Cardiac muscle cell (in vitro differentiated cells and primary cell): ENCODE measurements around the gene IGF2. TPM values are rescaled to one million over a fixed set of nuclear protein-coding genes. Genes with fewer than 3 reads are reported as not detected.
"Not testable (repeated sequence)": the region's sequence is repeated elsewhere in the genome, so short reads cannot be mapped to it uniquely, and the experiment has no call there.

Experiments used
- DNase-seq, 2 donors: peaks; one replicate each; pipeline versions ENCODE4 v3.0.0 to v3.0.0-alpha.2; 2010 to 2017; ENCODE audit warnings: low read depth in 1 of 2, low spot score in 1 of 2
- H3K27ac ChIP-seq: fragments of 200-600 bp; sonication (generic); 2 replicates; pipeline ENCODE4 v1.5.1; 2016
- H3K27me3 ChIP-seq: fragments of 200-600 bp; sonication (generic); 2 replicates; pipeline ENCODE4 v1.6.0; 2016; ENCODE audit warnings: control low read depth
- H3K36me3 ChIP-seq: fragments of 200-600 bp; sonication (generic); 2 replicates; pipeline ENCODE4 v1.5.1; 2016; ENCODE audit warnings: control low read depth
- H3K4me1 ChIP-seq: fragments of 200-600 bp; sonication (generic); 2 replicates; pipeline ENCODE4 v1.8.1; 2017; ENCODE audit warnings: low read depth, mild to moderate bottlenecking, mixed run types
- H3K4me3 ChIP-seq: fragments of 200-600 bp; sonication (generic); 2 replicates; pipeline ENCODE4 v1.5.1; 2016; ENCODE audit warnings: mild to moderate bottlenecking
- H3K9me3 ChIP-seq: fragments of 200-600 bp; sonication (generic); 2 replicates; pipeline ENCODE4 v1.5.1; 2017; ENCODE audit warnings: low read depth, mild to moderate bottlenecking, control low read depth
- CTCF ChIP-seq: IDR thresholded peaks from 2 replicates; pipeline ENCODE4 v1.5.1; 2012; ENCODE audit warnings: low read depth, mild to moderate bottlenecking, low read length
- polyA plus RNA-seq: library from polyadenylated mRNA; unstranded; fragments of >200 nt; fragmentation: Nextera tagmentation; extraction: Ambion mirVana; gene quantifications from 2 replicates; pipeline ENCODE4 v1.2.1, GENCODE V29; 2016
- total RNA-seq: library from RNA; depleted of rRNA; stranded (reverse); fragments of >200 nt; gene quantifications from 2 replicates; pipeline ENCODE4 v1.2.3, GENCODE V29; 2016

The IGF2 gene
- total and polyA plus RNA-seq, 2 experiments from 2014 or later, result 91.4 to 155 TPM

DNA sequence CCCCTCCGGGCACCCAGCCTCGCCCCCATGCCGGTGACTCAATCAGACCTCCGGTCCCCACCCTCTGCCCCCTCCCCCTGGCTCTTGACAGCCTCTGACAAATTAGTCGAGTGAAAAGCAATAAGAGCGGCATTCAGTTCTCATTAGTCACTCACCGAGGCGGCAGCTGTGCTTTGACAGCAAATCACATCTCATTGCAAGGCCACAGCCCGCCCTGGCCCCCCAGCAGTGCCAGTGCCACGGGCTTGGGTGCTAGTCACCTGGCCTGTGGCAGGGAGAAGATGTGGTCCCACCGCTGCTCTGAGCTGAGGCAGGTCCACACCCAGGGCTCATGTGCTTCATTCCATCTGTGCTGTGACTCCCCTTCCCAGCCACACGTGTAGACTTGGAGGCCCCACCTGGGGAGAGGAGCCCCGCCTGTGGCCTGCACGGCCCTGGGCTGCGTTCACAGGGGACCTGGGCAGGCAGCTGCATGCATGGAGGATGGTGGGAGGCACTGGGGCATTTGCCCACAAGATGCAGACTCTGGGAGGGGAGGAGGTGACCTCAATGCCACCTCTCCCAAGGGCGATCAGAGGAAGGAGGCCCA lies 39.8 kb upstream of the IGF2 start:
- no peaks in the 10 kb centered on the region for H3K9me3 ChIP-seq
- no peaks in the 10 kb centered on the region for H3K4me1 ChIP-seq
- peak in 1 of 2 donors; percentile 19 for DNase-seq
- peaks cover 3% of the 10 kb centered on the region for H3K27me3 ChIP-seq
- no peak overlapping the region for H3K4me3 ChIP-seq
- no peaks in the 10 kb centered on the region for H3K36me3 ChIP-seq
- no peak overlapping the region for H3K27ac ChIP-seq
- no peak for TF ChIP-seq CTCF

DNA sequence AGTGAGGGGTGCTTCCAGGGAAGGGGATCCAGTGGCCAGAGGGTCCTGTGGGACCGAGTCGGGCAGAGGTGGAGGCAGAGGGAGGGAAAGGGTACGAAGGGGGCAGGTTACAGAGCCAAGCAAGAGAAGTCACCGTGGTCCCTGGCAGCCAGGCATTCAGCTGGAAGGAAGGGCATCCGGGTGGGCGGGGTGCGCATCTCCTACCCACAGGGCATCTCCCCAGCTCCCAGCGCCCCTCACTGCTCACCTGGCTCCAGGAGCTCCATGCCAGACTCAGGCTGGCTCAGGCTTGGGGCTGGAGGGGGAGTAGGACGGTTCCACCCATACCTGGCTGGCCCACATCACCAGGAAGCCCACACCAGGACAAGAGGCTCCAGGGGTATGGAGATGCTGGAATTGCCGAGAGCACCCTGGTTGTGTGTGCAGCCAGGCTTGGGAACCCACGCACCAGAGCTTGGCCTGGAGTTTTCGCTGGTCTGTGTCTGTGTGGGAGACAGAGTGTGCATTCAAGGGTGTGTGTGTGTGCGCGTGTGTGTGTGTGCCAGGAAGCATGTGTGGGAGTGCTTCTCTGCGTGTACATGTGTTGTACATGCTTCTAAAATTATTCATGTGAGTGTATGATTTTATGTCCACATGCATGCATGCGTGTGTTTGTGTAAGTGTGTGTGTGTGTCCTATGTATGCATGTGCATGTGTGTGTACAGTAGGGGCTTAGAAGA lies 39.0 kb upstream of the IGF2 start:
- H3K9me3 ChIP-seq, H3K36me3 ChIP-seq, H3K27me3 ChIP-seq, DNase-seq, H3K4me3 ChIP-seq, H3K4me1 ChIP-seq, H3K27ac ChIP-seq: not testable (repeated sequence)

- Histone ChIP-seq H3K36me3 (no peaks in the 10 kb centered on the region), H3K27ac (no peak overlapping the region), H3K27me3 (no peaks in the 10 kb centered on the region), H3K4me3 (no peak overlapping the region), H3K9me3 (no peaks in the 10 kb centered on the region), H3K4me1 (no peaks in the 10 kb centered on the region)
- DNase-seq, result no peak
- TF ChIP-seq CTCF, result no peak
Observed at GRCh38 chr11:2177076-2177475, 37.9 kb upstream of the IGF2 start.

GRCh38 chr11:2176389-2176900 lies 37.3 kb upstream of the IGF2 start:
- Histone ChIP-seq H3K4me1 (no peaks in the 10 kb centered on the region), H3K27me3 (no peaks in the 10 kb centered on the region), H3K4me3 (no peak overlapping the region), H3K36me3 (no peaks in the 10 kb centered on the region), H3K9me3 (no peaks in the 10 kb centered on the region), H3K27ac (no peak overlapping the region)
- no peak for TF ChIP-seq CTCF
- DNase-seq, result no peak

DNA sequence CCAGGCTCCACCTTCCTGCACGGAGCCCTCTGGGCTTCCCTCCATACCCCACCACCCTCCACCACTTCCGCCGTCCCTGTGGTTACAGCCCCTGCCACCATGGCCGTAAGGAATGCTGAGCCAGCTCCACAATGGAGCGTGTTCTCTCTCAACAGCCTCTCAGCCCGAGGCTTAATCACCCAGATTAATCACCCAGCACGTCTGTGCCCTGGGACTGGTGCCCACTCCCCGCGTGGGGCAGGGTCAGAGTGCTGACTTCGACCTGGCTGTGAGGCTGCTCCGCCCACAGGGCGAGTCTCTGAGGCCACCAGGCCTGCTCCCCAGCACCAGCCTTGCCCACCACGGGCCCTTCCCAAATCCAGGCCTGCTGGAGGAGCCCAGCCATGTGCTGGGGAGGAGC lies 36.5 kb upstream of the IGF2 start:
- Histone ChIP-seq H3K9me3 (no peaks in the 10 kb centered on the region), H3K4me3 (no peak overlapping the region), H3K36me3 (no peaks in the 10 kb centered on the region), H3K27me3 (no peaks in the 10 kb centered on the region), H3K27ac (no peak overlapping the region), H3K4me1 (no peaks in the 10 kb centered on the region)
- peak in 1 of 2 donors; percentile 29 for DNase-seq
- no peak for TF ChIP-seq CTCF

DNA sequence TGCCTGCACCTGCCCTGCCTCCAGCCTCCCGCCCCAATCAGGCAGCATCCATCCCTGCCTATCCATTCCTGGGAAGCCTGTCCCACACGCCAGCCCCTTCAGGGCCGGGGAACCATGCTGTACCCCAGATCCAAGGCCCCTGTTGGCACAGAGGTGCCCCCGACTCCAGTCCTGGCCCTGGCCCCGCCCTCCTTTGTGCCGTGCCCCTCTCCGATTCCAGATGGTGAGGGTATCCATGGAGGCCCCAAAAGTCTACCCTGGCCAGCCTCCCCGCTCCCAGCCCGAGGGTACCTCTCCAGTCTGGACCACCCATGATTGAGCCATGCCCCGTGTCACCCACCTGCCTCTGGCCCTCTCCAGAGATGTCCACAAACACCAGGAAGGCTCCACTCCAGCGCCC lies 35.2 kb upstream of the IGF2 start:
- H3K36me3 ChIP-seq, result no peaks in the 10 kb centered on the region
- no peaks in the 10 kb centered on the region for H3K27me3 ChIP-seq
- no peak overlapping the region for H3K4me3 ChIP-seq
- no peak for TF ChIP-seq CTCF
- no peaks in the 10 kb centered on the region for H3K9me3 ChIP-seq
- DNase-seq, result no peak
- no peaks in the 10 kb centered on the region for H3K4me1 ChIP-seq
- no peak overlapping the region for H3K27ac ChIP-seq
